Stomach (tissue), 4 donors: ENCODE data around the gene ADSS1.

Experiments
- POLR2A ChIP-seq, 4 donors: fragments of 450-650 bp; IDR thresholded peaks; one replicate each; pipeline ENCODE4 v1.6.1; 2016; ENCODE audit warnings: antibody characterized with exemption in 4 of 4, control low read depth in 2 of 4, mild to moderate bottlenecking in 1 of 4, moderate library complexity in 1 of 4
- TF ChIP-seq, protein P1 (sequence below), 7 experiments: fragments of 450-650 bp in 4 of 7; fragments of 200-600 bp in 3 of 7; sonication (generic) in 3 of 7; IDR thresholded peaks; one replicate each; pipeline ENCODE4 v1.5.1; 2016 to 2019; ENCODE audit warnings: antibody characterized with exemption in 7 of 7, control low read depth in 2 of 7, mild to moderate bottlenecking in 1 of 7

DNA sequence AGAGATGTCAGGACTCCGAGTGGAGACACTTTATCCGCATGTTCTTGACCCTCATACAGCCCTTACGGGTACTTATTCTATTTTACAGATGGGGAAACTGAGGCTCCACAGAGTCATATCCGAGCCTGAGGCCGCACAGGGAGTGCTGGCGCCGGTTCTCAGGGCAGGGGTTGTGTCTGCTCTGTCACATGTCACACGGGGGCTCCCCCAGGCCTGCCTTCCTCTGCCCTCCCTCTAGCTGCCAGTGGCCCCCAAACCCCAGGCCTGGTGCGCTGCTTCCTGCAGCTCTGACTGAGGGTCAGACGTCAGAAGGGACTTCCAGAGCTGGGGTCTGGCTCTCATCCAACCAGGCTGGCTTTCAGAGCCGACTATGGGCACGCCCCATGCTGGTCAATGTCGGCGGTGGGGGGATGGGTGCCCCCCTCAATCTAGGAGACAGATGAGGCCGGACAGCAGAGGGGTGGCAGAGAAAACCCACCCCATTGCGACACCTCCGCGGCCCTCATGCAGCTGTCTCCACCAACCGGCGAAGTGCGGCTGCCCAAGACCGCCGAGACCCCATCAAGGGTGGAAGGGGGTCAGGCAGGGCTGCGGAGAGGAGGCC, 35.4 kb upstream of the ADSS1 start:
- TF ChIP-seq, protein P1, sequence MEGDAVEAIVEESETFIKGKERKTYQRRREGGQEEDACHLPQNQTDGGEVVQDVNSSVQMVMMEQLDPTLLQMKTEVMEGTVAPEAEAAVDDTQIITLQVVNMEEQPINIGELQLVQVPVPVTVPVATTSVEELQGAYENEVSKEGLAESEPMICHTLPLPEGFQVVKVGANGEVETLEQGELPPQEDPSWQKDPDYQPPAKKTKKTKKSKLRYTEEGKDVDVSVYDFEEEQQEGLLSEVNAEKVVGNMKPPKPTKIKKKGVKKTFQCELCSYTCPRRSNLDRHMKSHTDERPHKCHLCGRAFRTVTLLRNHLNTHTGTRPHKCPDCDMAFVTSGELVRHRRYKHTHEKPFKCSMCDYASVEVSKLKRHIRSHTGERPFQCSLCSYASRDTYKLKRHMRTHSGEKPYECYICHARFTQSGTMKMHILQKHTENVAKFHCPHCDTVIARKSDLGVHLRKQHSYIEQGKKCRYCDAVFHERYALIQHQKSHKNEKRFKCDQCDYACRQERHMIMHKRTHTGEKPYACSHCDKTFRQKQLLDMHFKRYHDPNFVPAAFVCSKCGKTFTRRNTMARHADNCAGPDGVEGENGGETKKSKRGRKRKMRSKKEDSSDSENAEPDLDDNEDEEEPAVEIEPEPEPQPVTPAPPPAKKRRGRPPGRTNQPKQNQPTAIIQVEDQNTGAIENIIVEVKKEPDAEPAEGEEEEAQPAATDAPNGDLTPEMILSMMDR (IDR thresholded peaks at IDR 0.05) = no peak
- TF ChIP-seq POLR2A (IDR thresholded peaks at IDR 0.05) = no peak
